Stimulated activated CD4-positive, alpha-beta T cell treated with anti-CD3 and anti-CD28 coated beads, Interleukin-12 subunit alpha, Interleukin-12 subunit beta, amount 100 ng/mL, for 48 hours (primary cell): Measurements from ENCODE around the gene STARD7.
"Not testable (repeated sequence)": the region's sequence is repeated elsewhere in the genome, so short reads cannot be mapped to it uniquely, and the experiment has no call there.

Source experiments
- DNase-seq, 3 donors: peaks; one replicate each; pipeline ENCODE4 v3.0.0-alpha.2; 2020; ENCODE audit warnings: low read depth in 2 of 3, low spot score in 1 of 3

STARD7 gene

GRCh38 chr2:96208143-96209010, at the start of gene STARD7:
Gene STARD7, minus strand, starts transcription at chr2:96208827. Its CDS starts 393 bp downstream, at chr2:96208434.
- DNase-seq, result peak; percentile 96 to 98 (median 97)

- not testable (repeated sequence) for DNase-seq
Measured at GRCh38 chr2:96257744-96258143, 49.1 kb upstream of the STARD7 start.

GRCh38 chr2:96256611-96257113, 48.0 kb upstream of the STARD7 start:
- no peak for DNase-seq

GRCh38 chr2:96254571-96254970, 45.9 kb upstream of the STARD7 start:
- DNase-seq, result no peak

- no peak for DNase-seq
Measured at GRCh38 chr2:96253006-96253405, 44.4 kb upstream of the STARD7 start.

GRCh38 chr2:96252526-96252925, 43.9 kb upstream of the STARD7 start:
- no peak for DNase-seq

GRCh38 chr2:96251721-96252292, 43.2 kb upstream of the STARD7 start:
- no peak for DNase-seq

- no peak for DNase-seq
Measured at GRCh38 chr2:96250188-96250587, 41.6 kb upstream of the STARD7 start.

GRCh38 chr2:96249654-96250053, 41.0 kb upstream of the STARD7 start:
- DNase-seq, result no peak

- DNase-seq, result no peak
Measured at GRCh38 chr2:96248624-96249023, 40.0 kb upstream of the STARD7 start.

GRCh38 chr2:96247896-96248295, 39.3 kb upstream of the STARD7 start:
- DNase-seq, result no peak

- DNase-seq, result no peak
Measured at GRCh38 chr2:96247009-96247408, 38.4 kb upstream of the STARD7 start.

- no peak for DNase-seq
Measured at GRCh38 chr2:96245609-96246390, 37.2 kb upstream of the STARD7 start.

- no peak for DNase-seq
Measured at GRCh38 chr2:96243843-96244242, 35.2 kb upstream of the STARD7 start.

- peak; percentile 48 to 55 (median 52) for DNase-seq
Measured at GRCh38 chr2:96241900-96242611, 33.4 kb upstream of the STARD7 start.

- DNase-seq, result no peak
Measured at GRCh38 chr2:96241227-96241626, 32.6 kb upstream of the STARD7 start.

GRCh38 chr2:96240341-96241038, 31.9 kb upstream of the STARD7 start:
- no peak for DNase-seq

- DNase-seq, result no peak
Measured at GRCh38 chr2:96239745-96240264, 31.2 kb upstream of the STARD7 start.

GRCh38 chr2:96239091-96239490, 30.5 kb upstream of the STARD7 start:
- no peak for DNase-seq

GRCh38 chr2:96238266-96238665, 29.6 kb upstream of the STARD7 start:
- DNase-seq, result no peak
